CD14-positive monocyte (primary cell): ENCODE results near the gene ZBTB6. TPM values are rescaled to one million over a fixed set of nuclear protein-coding genes. Genes with fewer than 3 reads are reported as not detected.
"Not testable (repeated sequence)": the region's sequence is repeated elsewhere in the genome, so short reads cannot be mapped to it uniquely, and the experiment has no call there.

Experiments
- DNase-seq, 3 donors: peaks; one replicate each; pipeline ENCODE4 v3.0.0-alpha.2; 2011 to 2022
- H2AFZ ChIP-seq: 2 replicates; pipeline ENCODE4 v1.6.0; 2012; ENCODE audit warnings: mild to moderate bottlenecking, low read depth, low read length, inconsistent platforms; ENCODE audit not compliant: insufficient read depth, poor library complexity, severe bottlenecking
- H3K27ac ChIP-seq, 2 donors: 1 replicate in 1 of 2; 2 replicates in 1 of 2; pipeline ENCODE4 v1.5.1; 2012 to 2013; ENCODE audit warnings: low read length in 2 of 2, control low read depth in 1 of 2, inconsistent platforms in 1 of 2, low read depth in 1 of 2, mild to moderate bottlenecking in 1 of 2
- H3K27me3 ChIP-seq, 2 donors: one replicate each; pipeline versions ENCODE4 v1.6.0 to v1.6.1; 2011 to 2013; ENCODE audit warnings: low read length in 2 of 2; ENCODE audit not compliant: control insufficient read depth in 2 of 2, insufficient read depth in 2 of 2
- H3K36me3 ChIP-seq, 2 donors: replicated peaks in 1 of 2; 1 replicate in 1 of 2; 2 replicates in 1 of 2; pipeline versions ENCODE4 v1.5.1 to v1.6.1; 2012 to 2013; ENCODE audit warnings: low read length in 2 of 2, control low read depth in 1 of 2, inconsistent platforms in 1 of 2, mild to moderate bottlenecking in 1 of 2; ENCODE audit not compliant: insufficient read depth in 2 of 2, control insufficient read depth in 1 of 2
- H3K4me1 ChIP-seq, 2 donors: 1 replicate in 1 of 2; 2 replicates in 1 of 2; pipeline versions ENCODE4 v1.5.1 to v1.6.1; 2012 to 2013; ENCODE audit warnings: low read length in 2 of 2, control low read depth in 1 of 2, inconsistent platforms in 1 of 2, mild to moderate bottlenecking in 1 of 2, moderate library complexity in 1 of 2; ENCODE audit not compliant: insufficient read depth in 2 of 2, control insufficient read depth in 1 of 2
- H3K4me2 ChIP-seq: replicated peaks from 2 replicates; pipeline ENCODE3; 2012; ENCODE audit warnings: low read length, moderate library complexity, mild to moderate bottlenecking; ENCODE audit not compliant: poor library complexity, severe bottlenecking; ENCODE audit errors: extremely low read depth
- H3K4me3 ChIP-seq, 3 experiments: fragments of 200-600 bp in 1 of 3; sonication (generic) in 1 of 3; replicated peaks in 1 of 3; 1 replicate in 2 of 3; 2 replicates in 1 of 3; pipeline ENCODE4 v1.5.1; 2011 to 2013; ENCODE audit warnings: low read length in 3 of 3, mild to moderate bottlenecking in 3 of 3, control low read depth in 2 of 3, low read depth in 2 of 3, inconsistent platforms in 1 of 3, moderate library complexity in 1 of 3
- H3K79me2 ChIP-seq: 2 replicates; pipeline ENCODE4 v1.6.0; 2012; ENCODE audit warnings: mild to moderate bottlenecking, control low read depth, inconsistent platforms, low read length, moderate library complexity; ENCODE audit not compliant: insufficient read depth
- H3K9ac ChIP-seq: 2 replicates; pipeline ENCODE4 v1.6.0; 2017; ENCODE audit warnings: low read length, mild to moderate bottlenecking; ENCODE audit not compliant: insufficient read depth, poor library complexity, severe bottlenecking
- H3K9me3 ChIP-seq, 2 donors: replicated peaks in 1 of 2; 1 replicate in 1 of 2; 2 replicates in 1 of 2; pipeline versions ENCODE4 v1.5.1 to v1.6.1; 2012 to 2013; ENCODE audit warnings: low read length in 2 of 2, control low read depth in 1 of 2; ENCODE audit not compliant: control insufficient read depth in 1 of 2, insufficient read depth in 1 of 2
- H4K20me1 ChIP-seq: 2 replicates; pipeline ENCODE4 v1.6.0; 2012; ENCODE audit warnings: mild to moderate bottlenecking, low read length, control low read depth, moderate library complexity; ENCODE audit not compliant: insufficient read depth
- H3K27ac Mint-ChIP-seq, 7 donors: one replicate each; pipeline ENCODE4 v1.8.0; 2020; ENCODE audit warnings: mild to moderate bottlenecking in 7 of 7, mixed read lengths in 7 of 7, moderate library complexity in 6 of 7, inconsistent platforms in 2 of 7
- H3K27me3 Mint-ChIP-seq, 3 donors: one replicate each; pipeline ENCODE4 v1.8.0; 2021 to 2022; ENCODE audit warnings: low read depth in 3 of 3, mild to moderate bottlenecking in 3 of 3, mixed read lengths in 3 of 3, moderate library complexity in 3 of 3, inconsistent platforms in 1 of 3
- H3K36me3 Mint-ChIP-seq, 2 donors: one replicate each; pipeline ENCODE4 v1.8.0; 2020; ENCODE audit warnings: mixed read lengths in 2 of 2, inconsistent platforms in 1 of 2, mild to moderate bottlenecking in 1 of 2
- H3K4me1 Mint-ChIP-seq: one replicate; pipeline ENCODE4 v1.8.0; 2020; ENCODE audit warnings: mild to moderate bottlenecking, mixed read lengths
- H3K4me3 Mint-ChIP-seq, 2 donors: one replicate each; pipeline ENCODE4 v1.8.0; 2020; ENCODE audit warnings: mild to moderate bottlenecking in 2 of 2, mixed read lengths in 2 of 2, moderate library complexity in 1 of 2
- H3K9me3 Mint-ChIP-seq, 7 donors: one replicate each; pipeline ENCODE4 v1.8.0; 2020 to 2022; ENCODE audit warnings: mixed read lengths in 7 of 7, mild to moderate bottlenecking in 6 of 7, moderate library complexity in 6 of 7, inconsistent platforms in 2 of 7
- CTCF ChIP-seq: fragments of 200-600 bp; IDR thresholded peaks from one replicate; pipeline ENCODE4 v1.8.0; 2022; ENCODE audit warnings: antibody characterized with exemption, mild to moderate bottlenecking
- WGBS: methylation state at CpG from one replicate; pipeline ENCODE4 v1.1.5; 2013; ENCODE audit warnings: missing lambda C conversion rate; ENCODE audit not compliant: insufficient coverage; 5-methylcytosine and 5-hydroxymethylcytosine counted together
- intact Hi-C, 2 donors: fragments of 100-400 bp; cut with micrococcal nuclease; formaldehyde crosslinking; loops; one replicate each; pipeline versions ENCODE4 v1.15.0 to v1.15.1; 2023
- polyA plus RNA-seq, 3 donors: library from polyadenylated mRNA; depleted of rRNA in 1 of 3; unstranded in 2 of 3; stranded (reverse) in 1 of 3; fragments of 300-500 nt in 2 of 3; fragments of >200 nt in 1 of 3; fragmentation: Illumina TruSeq in 2 of 3; gene quantifications; 1 replicate in 2 of 3; 2 replicates in 1 of 3; pipeline ENCODE4 v1.2.3, GENCODE V29; 2012 to 2021

Gene ZBTB6
- polyA plus RNA-seq, 3 donors: 0.64 to 1.7 (median 1.5) TPM

GRCh38 chr9:122912671-122912963, 506 bp downstream of the ZBTB6 start:
- peaks cover 7% of the 10 kb centered on the region for H4K20me1 ChIP-seq
- DNase-seq: peak in 1 of 3 donors; percentile 43
- WGBS: 3% methylated on average over 9 of the region's 9 CpGs
- peaks cover 13 to 18% of the 10 kb centered on the region in 2 donors for H3K4me1 ChIP-seq
- H2AFZ ChIP-seq: peak overlapping the region; percentile 96
- H3K27me3 ChIP-seq: no peaks in the 10 kb centered on the region
- Mint-ChIP-seq H3K27me3 (peaks cover 0 to 2% (median 0%) of the 10 kb centered on the region in 3 donors), H3K36me3 (peaks cover 26 to 32% of the 10 kb centered on the region in 2 donors), H3K4me1 (peaks cover 13% of the 10 kb centered on the region), H3K4me3 (peak overlapping the region; percentile 98), H3K27ac (peak overlapping the region; percentile 87 to 98 (median 97)), H3K9me3 (no peaks in the 10 kb centered on the region)
- no peaks in the 10 kb centered on the region for H3K9me3 ChIP-seq
- intact Hi-C loops: no loop called here
- H3K4me3 ChIP-seq: peak overlapping the region; percentile 70 to 99 (median 86)
- H3K27ac ChIP-seq: peak overlapping the region; percentile 90 to 95
- peak overlapping the region; percentile 88 for H3K4me2 ChIP-seq
- H3K9ac ChIP-seq: peak overlapping the region; percentile 85
- H3K79me2 ChIP-seq: peaks cover 40% of the 10 kb centered on the region
- no peak for TF ChIP-seq CTCF
- peaks cover 20 to 36% of the 10 kb centered on the region in 2 donors for H3K36me3 ChIP-seq

GRCh38 chr9:122906122-122906521, 7.0 kb downstream of the ZBTB6 start:
- not testable (repeated sequence) for H4K20me1 ChIP-seq, H3K27me3 Mint-ChIP-seq, H3K9me3 ChIP-seq, H2AFZ ChIP-seq, DNase-seq, H3K27ac Mint-ChIP-seq, H3K4me3 ChIP-seq, H3K9me3 Mint-ChIP-seq, H3K4me3 Mint-ChIP-seq, H3K9ac ChIP-seq, H3K27me3 ChIP-seq, H3K4me2 ChIP-seq, H3K27ac ChIP-seq
- Mint-ChIP-seq H3K36me3 (peaks cover 18 to 25% of the 10 kb centered on the region in 2 donors), H3K4me1 (peaks cover 16% of the 10 kb centered on the region)
- H3K4me1 ChIP-seq: peaks cover 19 to 25% of the 10 kb centered on the region in 2 donors
- peaks cover 50% of the 10 kb centered on the region for H3K79me2 ChIP-seq
- H3K36me3 ChIP-seq: peaks cover 12 to 27% of the 10 kb centered on the region in 2 donors
- intact Hi-C loops: loop anchor here in 1 of 2 donors (5.0 to 10.0 kb wide), 3 partner anchors 89 to 809 kb away; partner anchors contain the start of genes MRRF and RBM18
- WGBS: 95% methylated on average over 13 of the region's 16 CpGs
